ENCODE results near the gene ERN2. TPM values are rescaled to one million over a fixed set of nuclear protein-coding genes. Genes with fewer than 3 reads are reported as not detected.
"Not testable (repeated sequence)": the region's sequence is repeated elsewhere in the genome, so short reads cannot be mapped to it uniquely, and the experiment has no call there.

The ERN2 gene
- total RNA-seq, 1 experiment from 2014 or later, result 1.8 TPM

- TF ChIP-seq ZMAT4 (CRISPR knock-in tag; IDR thresholded peaks at IDR 0.05) (no peak), JUN (CRISPR knock-in tag; IDR thresholded peaks at IDR 0.05) (no peak), AFF4 (CRISPR knock-in tag; IDR thresholded peaks at IDR 0.05; ENCODE audit: borderline replicate concordance) (no peak)
These were observed 41.0 kb upstream of the ERN2 start (continued) for GRCh38 chr16:23753908-23754593.

DNA sequence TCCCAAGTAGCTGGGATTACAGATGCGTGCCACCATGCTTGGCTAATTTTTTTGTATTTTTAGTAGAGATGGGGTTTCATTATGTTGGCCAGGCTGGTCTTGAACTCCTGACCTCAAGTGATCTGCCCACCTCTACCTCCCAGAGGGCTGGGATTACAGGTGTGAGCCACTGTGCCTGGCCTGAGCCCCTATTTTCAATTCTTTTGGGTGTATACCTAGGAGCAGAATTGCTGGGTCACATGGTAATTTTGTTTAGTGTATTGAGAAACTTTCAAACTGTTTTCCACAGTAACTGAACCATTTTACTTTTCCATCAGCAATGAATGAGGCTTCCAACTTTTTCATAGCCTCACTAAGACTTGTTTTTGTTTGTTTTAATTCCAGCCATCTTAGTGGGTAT, 38.0 kb upstream of the ERN2 start:
- H3K27ac Mint-ChIP-seq; CTCF ChIA-PET; H3K9me3 Mint-ChIP-seq; H3K4me1 Mint-ChIP-seq; H3K4me3 Mint-ChIP-seq; H3K36me3 Mint-ChIP-seq; POLR2A ChIA-PET; DNase-seq (ENCODE audit: low spot score); ATAC-seq: not testable (repeated sequence)
- peaks cover 59% of the 10 kb centered on the region for H3K27me3 Mint-ChIP-seq (ENCODE audit: low read depth)

GRCh38 chr16:23748630-23749029, 35.6 kb upstream of the ERN2 start:
- H3K4me1 Mint-ChIP-seq, result no peaks in the 10 kb centered on the region
- TF ChIP-seq PRDM15 (CRISPR knock-in tag; IDR thresholded peaks at IDR 0.05) (no peak), RELA (CRISPR knock-in tag; IDR thresholded peaks at IDR 0.05; ENCODE audit: borderline replicate concordance) (no peak), FOXK1 (CRISPR knock-in tag; IDR thresholded peaks at IDR 0.05) (no peak), MLX (CRISPR knock-in tag; IDR thresholded peaks at IDR 0.05) (no peak), GABPB1 (CRISPR knock-in tag; IDR thresholded peaks at IDR 0.05) (no peak), JAZF1 (CRISPR knock-in tag; IDR thresholded peaks at IDR 0.05) (no peak), TEAD1 (CRISPR knock-in tag; IDR thresholded peaks at IDR 0.05) (no peak), CTCF (IDR thresholded peaks at IDR 0.05) (no peak), GTF2I (CRISPR knock-in tag; conservative IDR thresholded peaks at IDR 0.05) (no peak)
- TF ChIP-seq, protein P1, sequence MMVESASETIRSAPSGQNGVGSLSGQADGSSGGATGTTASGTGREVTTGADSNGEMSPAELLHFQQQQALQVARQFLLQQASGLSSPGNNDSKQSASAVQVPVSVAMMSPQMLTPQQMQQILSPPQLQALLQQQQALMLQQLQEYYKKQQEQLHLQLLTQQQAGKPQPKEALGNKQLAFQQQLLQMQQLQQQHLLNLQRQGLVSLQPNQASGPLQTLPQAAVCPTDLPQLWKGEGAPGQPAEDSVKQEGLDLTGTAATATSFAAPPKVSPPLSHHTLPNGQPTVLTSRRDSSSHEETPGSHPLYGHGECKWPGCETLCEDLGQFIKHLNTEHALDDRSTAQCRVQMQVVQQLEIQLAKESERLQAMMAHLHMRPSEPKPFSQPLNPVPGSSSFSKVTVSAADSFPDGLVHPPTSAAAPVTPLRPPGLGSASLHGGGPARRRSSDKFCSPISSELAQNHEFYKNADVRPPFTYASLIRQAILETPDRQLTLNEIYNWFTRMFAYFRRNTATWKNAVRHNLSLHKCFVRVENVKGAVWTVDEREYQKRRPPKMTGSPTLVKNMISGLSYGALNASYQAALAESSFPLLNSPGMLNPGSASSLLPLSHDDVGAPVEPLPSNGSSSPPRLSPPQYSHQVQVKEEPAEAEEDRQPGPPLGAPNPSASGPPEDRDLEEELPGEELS (CRISPR knock-in tag; IDR thresholded peaks at IDR 0.05), result no peak
- 0 out of 2 replicates have a peak, but pooled peaks cover 3% of the 10 kb centered on the region for H3K9me3 Mint-ChIP-seq
- ChIA-PET POLR2A (no interaction called here), CTCF (no interaction called here)
- DNase-seq (ENCODE audit: low spot score) (no peak), ATAC-seq (no peak)
- H3K4me3 Mint-ChIP-seq, result no peak overlapping the region
- H3K36me3 Mint-ChIP-seq, result no peaks in the 10 kb centered on the region
- peaks cover 57% of the 10 kb centered on the region for H3K27me3 Mint-ChIP-seq (ENCODE audit: low read depth)
- H3K27ac Mint-ChIP-seq, result no peak overlapping the region

All from WTC11 (cell line).